Activated T-cell treated with anti-CD3 and anti-CD28 coated beads for 24 hours (primary cell): Measurements from ENCODE around the gene DPRX.
"Not testable (repeated sequence)": the region's sequence is repeated elsewhere in the genome, so short reads cannot be mapped to it uniquely, and the experiment has no call there.

Experiments
- DNase-seq: peaks from one replicate; pipeline ENCODE4 v3.0.0-alpha.2; 2020; ENCODE audit warnings: low read depth

The DPRX gene

GRCh38 chr19:53646144-53646543, 14.3 kb downstream of the DPRX start:
- DNase-seq, result no peak

- DNase-seq, result no peak
Measured at GRCh38 chr19:53647350-53647749, 15.6 kb downstream of the DPRX start.

GRCh38 chr19:53647792-53648191, 16.0 kb downstream of the DPRX start:
- DNase-seq, result no peak

- DNase-seq, result no peak
Measured at GRCh38 chr19:53649746-53650593, 18.2 kb downstream of the DPRX start.

- no peak for DNase-seq
Measured at GRCh38 chr19:53652476-53652875, 20.7 kb downstream of the DPRX start.

- DNase-seq, result no peak
Measured at GRCh38 chr19:53655042-53655665, 23.4 kb downstream of the DPRX start.

- no peak for DNase-seq
Measured at GRCh38 chr19:53657330-53657729, 25.5 kb downstream of the DPRX start.

GRCh38 chr19:53657778-53658177, 26.0 kb downstream of the DPRX start:
- DNase-seq, result no peak

GRCh38 chr19:53659292-53659691, 27.5 kb downstream of the DPRX start:
- no peak for DNase-seq

GRCh38 chr19:53660584-53660983, 28.8 kb downstream of the DPRX start:
- DNase-seq, result no peak

- DNase-seq, result no peak
Measured at GRCh38 chr19:53662209-53662608, 30.4 kb downstream of the DPRX start.

GRCh38 chr19:53664152-53664551, 32.4 kb downstream of the DPRX start:
- no peak for DNase-seq

GRCh38 chr19:53664760-53665159, 33.0 kb downstream of the DPRX start:
- DNase-seq, result no peak

GRCh38 chr19:53666331-53666730, 34.5 kb downstream of the DPRX start:
- not testable (repeated sequence) for DNase-seq

- DNase-seq, result not testable (repeated sequence)
Measured at GRCh38 chr19:53668804-53669203, 37.0 kb downstream of the DPRX start.

GRCh38 chr19:53670345-53670744, 38.5 kb downstream of the DPRX start:
- DNase-seq, result no peak

GRCh38 chr19:53671663-53672062, 39.9 kb downstream of the DPRX start:
- DNase-seq, result no peak
